Tibial nerve (tissue), 4 donors: ENCODE measurements around the gene WASF2. TPM values are rescaled to one million over a fixed set of nuclear protein-coding genes. Genes with fewer than 3 reads are reported as not detected.

ENCODE experiments used
- DNase-seq, 2 donors: peaks; one replicate each; pipeline ENCODE4 v3.0.0-alpha.2; 2019; ENCODE audit warnings: low spot score in 2 of 2
- H3K27ac ChIP-seq, 4 donors: fragments of 200-600 bp; sonication (generic) in 3 of 4; one replicate each; pipeline ENCODE4 v1.5.1; 2017 to 2019; ENCODE audit warnings: mild to moderate bottlenecking in 1 of 4
- H3K27me3 ChIP-seq, 2 donors: fragments of 200-600 bp; sonication (generic) in 1 of 2; one replicate each; pipeline versions ENCODE4 v1.5.1 to v1.6.0; 2017 to 2019
- H3K36me3 ChIP-seq, 3 donors: fragments of 200-600 bp; sonication (generic); one replicate each; pipeline ENCODE4 v1.5.1; 2018 to 2019
- H3K4me1 ChIP-seq, 4 donors: fragments of 200-600 bp; sonication (generic) in 3 of 4; one replicate each; pipeline ENCODE4 v1.5.1; 2017 to 2019
- H3K4me3 ChIP-seq, 4 donors: fragments of 200-600 bp; sonication (generic) in 3 of 4; one replicate each; pipeline ENCODE4 v1.5.1; 2017 to 2019; ENCODE audit warnings: mild to moderate bottlenecking in 1 of 4, moderate library complexity in 1 of 4
- H3K9me3 ChIP-seq, 4 donors: fragments of 200-600 bp; sonication (generic) in 3 of 4; one replicate each; pipeline ENCODE4 v1.5.1; 2017 to 2019
- EP300 ChIP-seq, 2 donors: sonication (generic); formaldehyde crosslinking; IDR thresholded peaks; one replicate each; pipeline ENCODE4 v1.6.1; 2017; ENCODE audit warnings: antibody characterized with exemption in 2 of 2, mild to moderate bottlenecking in 1 of 2
- POLR2A ChIP-seq, 2 donors: fragments of 450-650 bp; IDR thresholded peaks; one replicate each; pipeline ENCODE4 v1.6.1; 2017; ENCODE audit warnings: antibody characterized with exemption in 2 of 2, mild to moderate bottlenecking in 2 of 2, moderate library complexity in 2 of 2
- WGBS, 2 donors: methylation state at CpG; one replicate each; pipeline ENCODE4 v1.1.5; 2018; 5-methylcytosine and 5-hydroxymethylcytosine counted together
- total RNA-seq, 4 donors: library from RNA; depleted of rRNA; stranded (reverse); fragments of >200 nt; gene quantifications; one replicate each; pipeline ENCODE4 v1.1.0, GENCODE V29; 2016
- TF ChIP-seq, protein P1 (sequence below), 5 experiments: fragments of 200-600 bp in 3 of 5; fragments of 450-650 bp in 2 of 5; sonication (generic) in 3 of 5; IDR thresholded peaks; one replicate each; pipeline ENCODE4 v1.5.1; 2016 to 2019; ENCODE audit warnings: antibody characterized with exemption in 5 of 5, mild to moderate bottlenecking in 3 of 5, moderate library complexity in 2 of 5

Gene WASF2
- total RNA-seq, 4 donors from 2014 or later: 74.9 to 95.9 (median 83.4) TPM

DNA sequence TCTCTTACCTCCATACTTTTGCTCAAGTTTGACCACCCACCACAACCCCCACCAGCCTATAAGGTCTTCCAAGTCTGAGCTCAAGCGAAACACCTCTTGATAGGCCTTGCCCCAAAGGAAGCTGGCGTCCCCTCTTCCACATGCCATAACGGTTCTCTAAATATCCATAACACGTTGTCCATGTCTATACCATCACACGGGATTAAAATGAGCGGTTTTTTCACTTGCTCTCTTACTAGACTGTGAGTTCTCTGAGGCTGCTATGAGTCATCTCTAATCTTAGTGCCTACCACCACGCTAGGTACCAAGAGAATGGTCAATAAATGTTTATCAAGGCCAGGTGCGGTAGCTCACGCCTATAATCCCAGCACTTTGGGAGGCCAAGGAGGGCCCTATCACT lies 41.0 kb downstream of the WASF2 start:
- H3K4me3 ChIP-seq: no peak overlapping the region
- WGBS, 2 donors: 96 to 97% methylated on average over 9 of the region's 9 CpGs
- peaks cover 0 to 69% (median 28%) of the 10 kb centered on the region in 4 donors for H3K4me1 ChIP-seq
- TF ChIP-seq, protein P1, sequence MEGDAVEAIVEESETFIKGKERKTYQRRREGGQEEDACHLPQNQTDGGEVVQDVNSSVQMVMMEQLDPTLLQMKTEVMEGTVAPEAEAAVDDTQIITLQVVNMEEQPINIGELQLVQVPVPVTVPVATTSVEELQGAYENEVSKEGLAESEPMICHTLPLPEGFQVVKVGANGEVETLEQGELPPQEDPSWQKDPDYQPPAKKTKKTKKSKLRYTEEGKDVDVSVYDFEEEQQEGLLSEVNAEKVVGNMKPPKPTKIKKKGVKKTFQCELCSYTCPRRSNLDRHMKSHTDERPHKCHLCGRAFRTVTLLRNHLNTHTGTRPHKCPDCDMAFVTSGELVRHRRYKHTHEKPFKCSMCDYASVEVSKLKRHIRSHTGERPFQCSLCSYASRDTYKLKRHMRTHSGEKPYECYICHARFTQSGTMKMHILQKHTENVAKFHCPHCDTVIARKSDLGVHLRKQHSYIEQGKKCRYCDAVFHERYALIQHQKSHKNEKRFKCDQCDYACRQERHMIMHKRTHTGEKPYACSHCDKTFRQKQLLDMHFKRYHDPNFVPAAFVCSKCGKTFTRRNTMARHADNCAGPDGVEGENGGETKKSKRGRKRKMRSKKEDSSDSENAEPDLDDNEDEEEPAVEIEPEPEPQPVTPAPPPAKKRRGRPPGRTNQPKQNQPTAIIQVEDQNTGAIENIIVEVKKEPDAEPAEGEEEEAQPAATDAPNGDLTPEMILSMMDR (IDR thresholded peaks at IDR 0.05): no peak
- no peak for TF ChIP-seq EP300 (IDR thresholded peaks at IDR 0.05)
- TF ChIP-seq POLR2A (IDR thresholded peaks at IDR 0.05): no peak
- no peak overlapping the region for H3K27ac ChIP-seq
- peaks cover 0 to 15% (median 0%) of the 10 kb centered on the region in 3 donors for H3K36me3 ChIP-seq
- DNase-seq: no peak
- H3K9me3 ChIP-seq: no peaks in the 10 kb centered on the region
- H3K27me3 ChIP-seq: no peaks in the 10 kb centered on the region

DNA sequence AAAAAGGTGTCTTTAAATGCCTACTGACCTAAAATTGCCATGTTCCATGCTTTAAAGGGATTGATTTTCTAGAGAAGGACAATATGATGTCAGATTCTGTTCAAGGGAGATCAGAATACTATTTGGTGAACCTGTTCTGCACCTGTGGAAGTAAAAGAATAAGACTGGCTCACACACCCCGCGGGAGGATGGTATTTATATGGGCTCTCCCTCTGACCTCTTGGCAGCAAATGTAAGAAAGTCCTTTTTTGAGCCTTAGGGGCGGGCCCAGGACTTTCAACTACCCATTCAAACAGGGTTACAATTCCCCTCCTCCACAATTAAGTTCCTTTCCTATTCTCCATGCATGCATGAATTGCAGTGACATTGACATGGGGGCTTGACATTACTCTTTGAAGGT lies 42.1 kb downstream of the WASF2 start:
- Histone ChIP-seq H3K27me3 (no peaks in the 10 kb centered on the region), H3K36me3 (peaks cover 0 to 15% (median 0%) of the 10 kb centered on the region in 3 donors), H3K4me1 (peaks cover 0 to 74% (median 28%) of the 10 kb centered on the region in 4 donors), H3K27ac (no peak overlapping the region), H3K4me3 (no peak overlapping the region), H3K9me3 (no peaks in the 10 kb centered on the region)
- no peak for TF ChIP-seq EP300 (IDR thresholded peaks at IDR 0.05)
- no peak for DNase-seq
- 56 to 58% methylated on average over 3 of the region's 3 CpGs for WGBS, 2 donors

DNA sequence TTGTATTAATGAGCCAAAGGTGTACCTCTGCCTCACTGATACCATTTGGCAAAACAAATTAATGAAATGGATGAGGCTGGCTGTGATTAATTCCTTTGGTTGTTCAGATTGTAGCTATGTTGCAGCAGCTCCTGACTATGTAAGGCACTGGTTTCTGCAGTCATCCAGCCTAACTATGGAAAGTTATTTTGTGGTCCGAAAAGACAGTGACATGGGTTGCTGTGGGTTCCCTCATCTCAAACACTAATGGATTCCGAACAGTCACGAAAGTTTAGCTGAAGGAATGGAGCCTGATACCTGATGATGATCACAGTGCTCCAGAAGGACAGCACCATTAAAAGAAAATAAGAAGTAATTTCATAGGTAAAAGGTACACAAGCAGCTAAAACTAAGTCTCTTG lies 42.6 kb downstream of the WASF2 start:
- no peaks in the 10 kb centered on the region for H3K9me3 ChIP-seq
- WGBS, 2 donors: 86 to 90% methylated on average over 3 of the region's 3 CpGs
- H3K27me3 ChIP-seq: no peaks in the 10 kb centered on the region
- no peak for DNase-seq
- TF ChIP-seq EP300 (IDR thresholded peaks at IDR 0.05) (no peak), POLR2A (IDR thresholded peaks at IDR 0.05) (no peak)
- TF ChIP-seq, protein P1 (IDR thresholded peaks at IDR 0.05): no peak
- H3K27ac ChIP-seq: no peak overlapping the region
- H3K36me3 ChIP-seq: peaks cover 0 to 15% (median 0%) of the 10 kb centered on the region in 3 donors
- peaks cover 0 to 73% (median 28%) of the 10 kb centered on the region in 4 donors for H3K4me1 ChIP-seq
- no peak overlapping the region for H3K4me3 ChIP-seq

DNA sequence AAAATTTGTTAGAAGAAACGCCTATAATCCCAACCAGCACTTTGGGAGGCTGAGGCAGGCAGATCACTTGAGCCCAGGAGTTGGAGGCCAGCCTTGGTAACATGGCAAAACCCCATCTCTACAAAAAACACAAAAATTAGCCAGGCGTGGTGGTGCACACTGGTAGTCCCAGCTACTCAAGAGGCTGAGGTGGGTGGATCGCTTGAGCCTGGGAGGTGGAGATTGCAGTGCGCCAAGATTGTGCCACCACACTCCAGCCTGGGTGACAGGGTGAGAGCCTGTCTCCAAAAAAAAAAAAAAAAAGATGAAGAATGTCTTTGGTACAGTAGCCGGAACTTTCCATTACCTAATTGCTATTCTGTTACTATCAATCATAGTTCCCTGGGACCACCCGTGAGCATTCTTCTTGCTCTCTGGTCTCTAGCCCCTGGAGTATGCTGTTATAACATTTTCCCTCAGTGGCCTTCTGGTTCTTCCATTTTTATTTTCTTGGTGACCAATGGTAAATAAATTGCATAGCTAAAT lies 43.4 kb downstream of the WASF2 start:
- 85% methylated on average over 6 of the region's 6 CpGs for WGBS, 2 donors
- no peaks in the 10 kb centered on the region for H3K27me3 ChIP-seq
- TF ChIP-seq POLR2A (IDR thresholded peaks at IDR 0.05) (no peak), EP300 (IDR thresholded peaks at IDR 0.05) (no peak)
- TF ChIP-seq, protein P1 (IDR thresholded peaks at IDR 0.05): no peak
- H3K36me3 ChIP-seq: peaks cover 0 to 19% (median 0%) of the 10 kb centered on the region in 3 donors
- H3K9me3 ChIP-seq: no peaks in the 10 kb centered on the region
- peak overlapping the region in 1 of 4 donors; percentile 22 for H3K27ac ChIP-seq
- H3K4me3 ChIP-seq: no peak overlapping the region
- H3K4me1 ChIP-seq: peaks cover 0 to 65% (median 25%) of the 10 kb centered on the region in 4 donors
- DNase-seq: no peak

DNA sequence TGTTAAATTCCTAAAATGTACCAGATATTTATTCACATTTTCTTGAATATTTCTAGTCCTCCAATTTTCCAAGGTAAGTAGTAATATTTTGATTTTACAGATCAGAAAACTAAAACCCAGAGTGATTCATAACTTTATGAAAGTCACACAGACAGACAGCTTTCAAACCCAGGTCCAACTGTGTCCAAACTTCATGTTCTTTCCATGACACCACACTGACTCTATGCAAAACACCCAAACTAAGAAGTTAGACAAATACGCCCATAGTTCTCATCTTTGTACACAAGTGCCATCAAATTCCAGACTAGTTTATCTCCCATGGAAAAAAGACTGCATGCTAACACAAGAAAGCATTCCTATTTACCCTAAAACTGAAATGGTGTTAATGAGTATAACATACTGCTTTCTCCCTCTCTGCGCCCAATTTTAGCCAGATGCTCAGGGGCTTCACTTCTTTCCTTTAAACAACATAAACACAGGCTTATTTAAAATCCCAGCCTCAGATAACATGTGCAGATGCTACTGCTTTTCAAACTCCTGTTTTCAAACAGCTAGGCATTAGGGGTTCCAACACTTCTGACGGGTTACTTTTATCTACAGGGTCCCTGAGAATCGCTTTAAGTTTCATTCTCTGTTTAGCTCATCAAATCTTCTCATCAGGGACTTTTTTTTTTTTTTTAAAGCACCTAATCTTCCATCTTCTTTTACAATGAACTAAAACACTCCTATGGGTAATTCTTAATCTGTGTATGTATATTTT lies 44.6 kb downstream of the WASF2 start:
- WGBS, 2 donors: 66 to 76% methylated on average over 4 of the region's 4 CpGs
- H3K36me3 ChIP-seq: peaks cover 0 to 28% (median 0%) of the 10 kb centered on the region in 3 donors
- H3K4me1 ChIP-seq: peaks cover 0 to 58% (median 23%) of the 10 kb centered on the region in 4 donors

More for the DNA sequence above, 44.6 kb downstream of the WASF2 start:
- TF ChIP-seq, protein P1 (IDR thresholded peaks at IDR 0.05): no peak
- TF ChIP-seq POLR2A (IDR thresholded peaks at IDR 0.05) (no peak), EP300 (IDR thresholded peaks at IDR 0.05) (no peak)
- no peaks in the 10 kb centered on the region for H3K27me3 ChIP-seq
- no peaks in the 10 kb centered on the region for H3K9me3 ChIP-seq
- no peak for DNase-seq
- peak overlapping the region in 2 of 4 donors; percentile 19 to 38 for H3K27ac ChIP-seq
- no peak overlapping the region for H3K4me3 ChIP-seq
